Type B pancreatic cell (in vitro differentiated cells): Measurements from ENCODE around the gene TBC1D22A. TPM values are rescaled to one million over a fixed set of nuclear protein-coding genes. Genes with fewer than 3 reads are reported as not detected.

Experiments used
- DNase-seq: peaks from one replicate; pipeline ENCODE4 v3.0.0; 2021; ENCODE audit warnings: mixed read lengths; ENCODE audit not compliant: unreplicated experiment; ENCODE audit errors: extremely low spot score
- H3K27ac Mint-ChIP-seq: 2 replicates; pipeline ENCODE4 v1.8.0; 2021; ENCODE audit warnings: mild to moderate bottlenecking, mixed read lengths
- H3K27me3 Mint-ChIP-seq: 2 replicates; pipeline ENCODE4 v1.8.0; 2021; ENCODE audit warnings: mixed read lengths
- H3K36me3 Mint-ChIP-seq: 2 replicates; pipeline ENCODE4 v1.8.0; 2021; ENCODE audit warnings: mixed read lengths
- H3K4me1 Mint-ChIP-seq: one replicate; pipeline ENCODE4 v1.8.0; 2021; ENCODE audit warnings: mixed read lengths; ENCODE audit not compliant: unreplicated experiment
- H3K4me3 Mint-ChIP-seq: 2 replicates; pipeline ENCODE4 v1.8.0; 2021; ENCODE audit warnings: mild to moderate bottlenecking, mixed read lengths
- H3K9me3 Mint-ChIP-seq: 2 replicates; pipeline ENCODE4 v1.8.0; 2021; ENCODE audit warnings: mixed read lengths
- total RNA-seq: library from RNA; stranded (reverse); gene quantifications from 2 replicates; pipeline ENCODE4 v1.2.1, GENCODE V29; 2021; ENCODE audit warnings: low replicate concordance
- TF ChIP-seq, protein P1 (sequence below): fragments of 200-600 bp; sonication (generic); conservative IDR thresholded peaks from 2 replicates; pipeline ENCODE4 v1.5.0; 2021; ENCODE audit warnings: antibody characterized with exemption, mild to moderate bottlenecking

Gene TBC1D22A
- total RNA-seq, 1 donor from 2014 or later, result 16.2 TPM

DNA sequence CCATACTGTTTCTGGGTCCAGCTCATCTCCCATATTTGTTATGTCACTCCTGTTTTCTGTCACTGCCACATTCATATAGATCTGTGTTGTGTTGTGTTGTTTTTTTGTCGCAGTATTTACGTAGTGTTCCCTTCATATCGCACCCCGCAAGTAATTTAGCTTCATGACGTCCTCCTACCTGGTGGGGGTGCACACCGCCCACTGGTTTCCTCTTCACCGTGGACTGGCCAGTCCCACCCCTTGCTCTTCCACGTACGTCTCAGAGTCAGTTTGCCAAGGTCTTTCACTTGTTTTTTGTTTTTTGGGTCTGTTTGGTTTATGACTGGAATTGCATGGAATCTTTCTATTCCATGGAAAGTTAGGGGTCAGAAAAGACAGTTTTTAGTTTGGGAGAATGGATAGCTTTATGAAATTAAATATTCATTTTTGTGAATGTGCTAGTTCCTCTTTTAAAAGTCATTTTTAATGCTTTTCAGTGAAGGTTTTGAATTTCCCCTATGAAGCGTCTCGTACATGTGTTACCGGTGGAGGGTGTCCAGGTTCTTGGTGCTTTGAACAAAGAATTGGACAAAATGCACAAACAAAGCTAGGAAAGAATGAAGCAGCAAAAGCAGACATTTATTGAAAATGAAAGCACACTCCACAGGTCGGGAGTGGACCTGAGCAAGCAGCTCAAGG, 134.3 kb downstream of the TBC1D22A start:
- no peak for DNase-seq
- no peaks in the 10 kb centered on the region for H3K27me3 Mint-ChIP-seq
- H3K36me3 Mint-ChIP-seq, result peaks cover 21% of the 10 kb centered on the region
- no peak overlapping the region for H3K4me3 Mint-ChIP-seq
- TF ChIP-seq, protein P1, sequence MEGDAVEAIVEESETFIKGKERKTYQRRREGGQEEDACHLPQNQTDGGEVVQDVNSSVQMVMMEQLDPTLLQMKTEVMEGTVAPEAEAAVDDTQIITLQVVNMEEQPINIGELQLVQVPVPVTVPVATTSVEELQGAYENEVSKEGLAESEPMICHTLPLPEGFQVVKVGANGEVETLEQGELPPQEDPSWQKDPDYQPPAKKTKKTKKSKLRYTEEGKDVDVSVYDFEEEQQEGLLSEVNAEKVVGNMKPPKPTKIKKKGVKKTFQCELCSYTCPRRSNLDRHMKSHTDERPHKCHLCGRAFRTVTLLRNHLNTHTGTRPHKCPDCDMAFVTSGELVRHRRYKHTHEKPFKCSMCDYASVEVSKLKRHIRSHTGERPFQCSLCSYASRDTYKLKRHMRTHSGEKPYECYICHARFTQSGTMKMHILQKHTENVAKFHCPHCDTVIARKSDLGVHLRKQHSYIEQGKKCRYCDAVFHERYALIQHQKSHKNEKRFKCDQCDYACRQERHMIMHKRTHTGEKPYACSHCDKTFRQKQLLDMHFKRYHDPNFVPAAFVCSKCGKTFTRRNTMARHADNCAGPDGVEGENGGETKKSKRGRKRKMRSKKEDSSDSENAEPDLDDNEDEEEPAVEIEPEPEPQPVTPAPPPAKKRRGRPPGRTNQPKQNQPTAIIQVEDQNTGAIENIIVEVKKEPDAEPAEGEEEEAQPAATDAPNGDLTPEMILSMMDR, result no peak
- no peak overlapping the region for H3K27ac Mint-ChIP-seq
- no peaks in the 10 kb centered on the region for H3K4me1 Mint-ChIP-seq
- H3K9me3 Mint-ChIP-seq, result no peaks in the 10 kb centered on the region

DNA sequence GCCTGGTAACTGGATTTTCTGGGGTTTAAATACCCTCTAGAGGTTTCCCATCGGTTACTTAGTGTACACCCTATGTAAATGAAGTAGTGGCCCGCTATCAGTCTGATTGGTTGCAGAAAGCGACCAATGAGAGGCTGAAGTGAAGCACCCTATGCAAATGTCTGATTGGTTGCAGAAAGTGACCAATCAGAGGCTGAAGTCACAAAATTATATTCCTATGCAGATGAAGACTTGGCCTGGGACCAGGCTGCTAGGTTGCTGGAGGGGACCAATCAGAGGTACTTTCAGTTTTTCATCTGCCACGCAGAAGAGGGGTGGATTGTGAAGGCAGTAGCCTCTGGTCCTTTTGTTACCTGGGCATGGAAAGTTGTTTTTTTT, 134.8 kb downstream of the TBC1D22A start:
- TF ChIP-seq, protein P1, result no peak
- no peak overlapping the region for H3K27ac Mint-ChIP-seq
- peaks cover 21% of the 10 kb centered on the region for H3K36me3 Mint-ChIP-seq
- H3K4me3 Mint-ChIP-seq, result no peak overlapping the region
- no peaks in the 10 kb centered on the region for H3K27me3 Mint-ChIP-seq
- H3K9me3 Mint-ChIP-seq, result no peaks in the 10 kb centered on the region
- no peak for DNase-seq
- H3K4me1 Mint-ChIP-seq, result no peaks in the 10 kb centered on the region

DNA sequence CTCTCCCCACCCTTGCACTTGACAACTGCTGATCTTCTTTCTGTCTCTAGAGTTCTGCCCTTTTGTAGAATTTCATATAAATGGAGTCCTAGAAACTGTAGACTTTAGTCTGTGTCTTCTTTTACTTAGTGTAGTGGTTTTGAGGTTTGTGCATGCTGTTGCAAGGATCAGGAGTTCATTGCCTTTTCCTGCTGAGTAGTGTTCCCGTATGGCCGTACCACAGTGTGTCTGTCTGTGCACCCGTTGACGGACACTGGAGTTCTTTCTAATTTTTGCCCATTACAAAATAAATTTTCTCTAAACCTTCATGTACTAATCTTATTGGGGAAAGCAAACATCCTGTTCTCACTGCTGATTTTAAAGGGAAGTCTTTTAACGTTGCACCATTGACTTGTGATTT, 138.1 kb downstream of the TBC1D22A start:
- H3K27me3 Mint-ChIP-seq, result no peaks in the 10 kb centered on the region
- H3K36me3 Mint-ChIP-seq, result peaks cover 15% of the 10 kb centered on the region
- H3K4me1 Mint-ChIP-seq, result peaks cover 8% of the 10 kb centered on the region
- DNase-seq, result no peak
- no peak overlapping the region for H3K27ac Mint-ChIP-seq
- no peak overlapping the region for H3K4me3 Mint-ChIP-seq
- TF ChIP-seq, protein P1, result no peak
- no peaks in the 10 kb centered on the region for H3K9me3 Mint-ChIP-seq

DNA sequence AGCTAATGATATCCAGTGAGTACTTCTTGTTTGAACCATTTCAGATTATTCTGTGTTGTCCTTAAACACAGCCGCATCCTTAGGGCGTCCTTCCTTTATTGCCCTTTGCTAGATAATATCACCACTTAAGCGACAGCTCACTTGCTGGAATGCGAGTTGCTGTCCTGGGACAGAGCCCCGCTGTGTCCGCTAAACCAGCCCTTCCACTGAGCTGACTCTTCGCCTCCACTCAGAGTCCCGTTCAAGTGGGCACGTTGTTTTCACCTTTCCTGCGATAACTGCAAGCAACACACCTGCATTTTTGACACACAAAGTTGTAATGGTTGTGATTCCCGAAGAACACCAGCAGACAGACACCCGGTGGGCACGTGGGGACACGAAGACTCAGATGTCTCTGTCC, 140.0 kb downstream of the TBC1D22A start:
- Mint-ChIP-seq H3K27me3 (no peaks in the 10 kb centered on the region), H3K27ac (no peak overlapping the region), H3K4me3 (no peak overlapping the region), H3K36me3 (peaks cover 4% of the 10 kb centered on the region), H3K4me1 (peaks cover 8% of the 10 kb centered on the region), H3K9me3 (no peaks in the 10 kb centered on the region)
- TF ChIP-seq, protein P1, result no peak
- DNase-seq, result no peak

DNA sequence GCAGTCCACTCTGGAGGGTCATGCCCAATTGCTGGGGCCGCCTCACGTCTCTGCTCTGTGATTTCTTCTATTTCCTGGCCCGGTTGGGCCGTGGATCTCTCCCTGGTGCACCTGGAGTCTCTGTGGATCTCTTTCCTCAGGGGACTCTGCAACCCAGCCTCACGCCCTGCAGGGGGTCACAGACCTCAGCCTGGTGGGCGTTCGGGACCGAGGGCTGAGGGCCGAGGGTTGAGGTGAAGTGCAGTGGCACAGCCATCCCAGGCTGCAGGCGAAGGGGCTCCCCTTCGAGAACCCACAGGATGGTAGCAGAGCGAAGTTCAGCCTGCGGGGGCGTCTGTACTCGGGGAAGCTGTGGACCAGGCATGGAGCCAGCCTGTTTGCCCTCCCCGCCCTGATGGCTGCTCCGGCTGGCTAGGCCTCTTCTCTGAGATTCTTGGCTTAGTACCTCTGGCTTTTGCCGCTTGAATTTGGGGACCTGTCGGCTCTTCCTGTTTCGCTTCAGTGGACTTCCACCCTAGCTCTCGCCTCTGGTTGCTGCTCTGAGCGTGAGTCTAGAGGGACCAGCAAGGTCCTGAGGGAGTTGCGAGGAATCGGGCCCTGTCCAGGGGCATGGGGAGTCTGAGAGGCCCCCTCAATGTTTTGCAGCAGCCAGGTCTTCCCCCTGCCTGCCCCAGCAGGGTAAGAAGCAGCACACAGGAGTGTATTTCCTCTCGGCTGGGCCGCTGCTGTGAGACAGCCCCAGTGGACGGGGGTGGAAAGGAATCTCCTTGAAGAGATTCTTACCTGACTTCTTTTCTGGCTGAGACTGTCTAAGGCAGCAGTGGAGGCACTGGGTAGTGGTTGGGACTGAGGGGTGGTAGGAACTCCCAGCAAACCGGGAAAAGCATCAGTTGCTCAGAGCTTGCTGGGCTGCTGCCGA, 140.8 kb downstream of the TBC1D22A start:
- no peak for DNase-seq
- H3K36me3 Mint-ChIP-seq, result peaks cover 4% of the 10 kb centered on the region
- no peak overlapping the region for H3K27ac Mint-ChIP-seq
- TF ChIP-seq, protein P1, result no peak
- peaks cover 8% of the 10 kb centered on the region for H3K4me1 Mint-ChIP-seq
- no peak overlapping the region for H3K4me3 Mint-ChIP-seq
- no peaks in the 10 kb centered on the region for H3K27me3 Mint-ChIP-seq
- H3K9me3 Mint-ChIP-seq, result no peaks in the 10 kb centered on the region
